ENCODE results near the gene ACO1.

- TF ChIP-seq POLR2A (IDR thresholded peaks at IDR 0.05) = no peak
- TF ChIP-seq CTCF (IDR thresholded peaks at IDR 0.05 in 8 of 11, conservative IDR thresholded peaks at IDR 0.05 in 3 of 11) = no peak
- TF ChIP-seq POLR2AphosphoS5 (IDR thresholded peaks at IDR 0.05) = no peak
Observed at GRCh38 chr9:32503008-32503407, 118.6 kb downstream of the ACO1 start.

Measured in spleen (tissue), 7 donors.